Lower leg skin (tissue), 3 donors: ENCODE results near the gene OBI1.

Experiments
- POLR2A ChIP-seq, 2 donors: fragments of 450-650 bp; IDR thresholded peaks; one replicate each; pipeline ENCODE4 v1.6.1; 2016 to 2017; ENCODE audit warnings: antibody characterized with exemption in 2 of 2, mild to moderate bottlenecking in 1 of 2, moderate library complexity in 1 of 2
- TF ChIP-seq, protein P1 (sequence below), 3 donors: fragments of 450-650 bp; IDR thresholded peaks; one replicate each; pipeline ENCODE4 v1.5.1; 2016; ENCODE audit warnings: antibody characterized with exemption in 3 of 3, mild to moderate bottlenecking in 3 of 3, moderate library complexity in 2 of 3

DNA sequence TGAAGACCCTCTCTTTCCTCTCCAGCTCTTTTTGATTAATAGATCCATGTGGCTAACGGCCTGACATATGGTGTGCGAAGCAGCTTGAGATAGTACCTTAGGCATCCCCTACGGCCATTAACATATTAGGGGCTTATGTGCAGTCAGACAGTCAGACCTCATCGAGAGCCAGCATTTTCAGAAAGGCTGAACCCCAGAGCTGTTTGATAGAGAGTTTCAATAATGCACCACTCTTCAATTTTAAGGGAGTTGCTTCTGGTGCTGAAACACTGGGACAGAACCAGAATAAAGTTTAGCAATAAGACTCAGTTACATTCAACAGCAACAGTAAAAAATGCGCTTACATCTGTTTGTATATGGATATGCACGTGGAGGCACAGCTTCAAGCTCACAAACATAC lies 66.4 kb downstream of the OBI1 start:
- TF ChIP-seq POLR2A (IDR thresholded peaks at IDR 0.05): no peak
- TF ChIP-seq, protein P1, sequence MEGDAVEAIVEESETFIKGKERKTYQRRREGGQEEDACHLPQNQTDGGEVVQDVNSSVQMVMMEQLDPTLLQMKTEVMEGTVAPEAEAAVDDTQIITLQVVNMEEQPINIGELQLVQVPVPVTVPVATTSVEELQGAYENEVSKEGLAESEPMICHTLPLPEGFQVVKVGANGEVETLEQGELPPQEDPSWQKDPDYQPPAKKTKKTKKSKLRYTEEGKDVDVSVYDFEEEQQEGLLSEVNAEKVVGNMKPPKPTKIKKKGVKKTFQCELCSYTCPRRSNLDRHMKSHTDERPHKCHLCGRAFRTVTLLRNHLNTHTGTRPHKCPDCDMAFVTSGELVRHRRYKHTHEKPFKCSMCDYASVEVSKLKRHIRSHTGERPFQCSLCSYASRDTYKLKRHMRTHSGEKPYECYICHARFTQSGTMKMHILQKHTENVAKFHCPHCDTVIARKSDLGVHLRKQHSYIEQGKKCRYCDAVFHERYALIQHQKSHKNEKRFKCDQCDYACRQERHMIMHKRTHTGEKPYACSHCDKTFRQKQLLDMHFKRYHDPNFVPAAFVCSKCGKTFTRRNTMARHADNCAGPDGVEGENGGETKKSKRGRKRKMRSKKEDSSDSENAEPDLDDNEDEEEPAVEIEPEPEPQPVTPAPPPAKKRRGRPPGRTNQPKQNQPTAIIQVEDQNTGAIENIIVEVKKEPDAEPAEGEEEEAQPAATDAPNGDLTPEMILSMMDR (IDR thresholded peaks at IDR 0.05): no peak
